PFSK-1 (cell line): ENCODE results near the gene TMEM82.

Source experiments
- FOXP2 ChIP-seq: optimal IDR thresholded peaks from 2 replicates; pipeline ENCODE3; 2011; ENCODE audit warnings: borderline replicate concordance, control low read depth, inconsistent platforms; ENCODE audit not compliant: insufficient read depth; ENCODE audit errors: extremely low read length, extremely low read depth
- POLR2AphosphoS5 ChIP-seq: IDR thresholded peaks from 2 replicates; pipeline ENCODE4 v1.6.1; 2012; ENCODE audit warnings: low read depth, mild to moderate bottlenecking, control low read depth, low read length, moderate library complexity
- SIN3A ChIP-seq: IDR thresholded peaks from 2 replicates; pipeline ENCODE4 v1.6.1; 2012; ENCODE audit warnings: mild to moderate bottlenecking, low read length, moderate library complexity, borderline replicate concordance; ENCODE audit not compliant: insufficient read depth
- TAF1 ChIP-seq: IDR thresholded peaks from 2 replicates; pipeline ENCODE4 v1.6.1; 2012; ENCODE audit warnings: low read length, control low read depth, borderline replicate concordance; ENCODE audit not compliant: insufficient read depth
- TF ChIP-seq, protein P1 (sequence below), 2 experiments: IDR thresholded peaks; 2 replicates each; pipeline versions ENCODE4 v1.6.1 to v1.8.0; 2011 to 2012; ENCODE audit warnings: low read depth in 2 of 2, low read length in 2 of 2, control low read depth in 1 of 2, inconsistent platforms in 1 of 2, mild to moderate bottlenecking in 1 of 2, moderate library complexity in 1 of 2; ENCODE audit not compliant: insufficient read depth in 1 of 2

The TMEM82 gene

GRCh38 chr1:15730936-15731335 is 11.4 kb upstream of the TMEM82 start:
- TF ChIP-seq POLR2AphosphoS5 (no peak), TAF1 (no peak), FOXP2 (no peak), SIN3A (no peak)
- TF ChIP-seq, protein P1, sequence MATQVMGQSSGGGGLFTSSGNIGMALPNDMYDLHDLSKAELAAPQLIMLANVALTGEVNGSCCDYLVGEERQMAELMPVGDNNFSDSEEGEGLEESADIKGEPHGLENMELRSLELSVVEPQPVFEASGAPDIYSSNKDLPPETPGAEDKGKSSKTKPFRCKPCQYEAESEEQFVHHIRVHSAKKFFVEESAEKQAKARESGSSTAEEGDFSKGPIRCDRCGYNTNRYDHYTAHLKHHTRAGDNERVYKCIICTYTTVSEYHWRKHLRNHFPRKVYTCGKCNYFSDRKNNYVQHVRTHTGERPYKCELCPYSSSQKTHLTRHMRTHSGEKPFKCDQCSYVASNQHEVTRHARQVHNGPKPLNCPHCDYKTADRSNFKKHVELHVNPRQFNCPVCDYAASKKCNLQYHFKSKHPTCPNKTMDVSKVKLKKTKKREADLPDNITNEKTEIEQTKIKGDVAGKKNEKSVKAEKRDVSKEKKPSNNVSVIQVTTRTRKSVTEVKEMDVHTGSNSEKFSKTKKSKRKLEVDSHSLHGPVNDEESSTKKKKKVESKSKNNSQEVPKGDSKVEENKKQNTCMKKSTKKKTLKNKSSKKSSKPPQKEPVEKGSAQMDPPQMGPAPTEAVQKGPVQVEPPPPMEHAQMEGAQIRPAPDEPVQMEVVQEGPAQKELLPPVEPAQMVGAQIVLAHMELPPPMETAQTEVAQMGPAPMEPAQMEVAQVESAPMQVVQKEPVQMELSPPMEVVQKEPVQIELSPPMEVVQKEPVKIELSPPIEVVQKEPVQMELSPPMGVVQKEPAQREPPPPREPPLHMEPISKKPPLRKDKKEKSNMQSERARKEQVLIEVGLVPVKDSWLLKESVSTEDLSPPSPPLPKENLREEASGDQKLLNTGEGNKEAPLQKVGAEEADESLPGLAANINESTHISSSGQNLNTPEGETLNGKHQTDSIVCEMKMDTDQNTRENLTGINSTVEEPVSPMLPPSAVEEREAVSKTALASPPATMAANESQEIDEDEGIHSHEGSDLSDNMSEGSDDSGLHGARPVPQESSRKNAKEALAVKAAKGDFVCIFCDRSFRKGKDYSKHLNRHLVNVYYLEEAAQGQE (IDR thresholded peaks at IDR 0.05; ENCODE audit: insufficient read depth in 1 of 2, low read depth in 2 of 2, low read length in 2 of 2) = no peak

DNA sequence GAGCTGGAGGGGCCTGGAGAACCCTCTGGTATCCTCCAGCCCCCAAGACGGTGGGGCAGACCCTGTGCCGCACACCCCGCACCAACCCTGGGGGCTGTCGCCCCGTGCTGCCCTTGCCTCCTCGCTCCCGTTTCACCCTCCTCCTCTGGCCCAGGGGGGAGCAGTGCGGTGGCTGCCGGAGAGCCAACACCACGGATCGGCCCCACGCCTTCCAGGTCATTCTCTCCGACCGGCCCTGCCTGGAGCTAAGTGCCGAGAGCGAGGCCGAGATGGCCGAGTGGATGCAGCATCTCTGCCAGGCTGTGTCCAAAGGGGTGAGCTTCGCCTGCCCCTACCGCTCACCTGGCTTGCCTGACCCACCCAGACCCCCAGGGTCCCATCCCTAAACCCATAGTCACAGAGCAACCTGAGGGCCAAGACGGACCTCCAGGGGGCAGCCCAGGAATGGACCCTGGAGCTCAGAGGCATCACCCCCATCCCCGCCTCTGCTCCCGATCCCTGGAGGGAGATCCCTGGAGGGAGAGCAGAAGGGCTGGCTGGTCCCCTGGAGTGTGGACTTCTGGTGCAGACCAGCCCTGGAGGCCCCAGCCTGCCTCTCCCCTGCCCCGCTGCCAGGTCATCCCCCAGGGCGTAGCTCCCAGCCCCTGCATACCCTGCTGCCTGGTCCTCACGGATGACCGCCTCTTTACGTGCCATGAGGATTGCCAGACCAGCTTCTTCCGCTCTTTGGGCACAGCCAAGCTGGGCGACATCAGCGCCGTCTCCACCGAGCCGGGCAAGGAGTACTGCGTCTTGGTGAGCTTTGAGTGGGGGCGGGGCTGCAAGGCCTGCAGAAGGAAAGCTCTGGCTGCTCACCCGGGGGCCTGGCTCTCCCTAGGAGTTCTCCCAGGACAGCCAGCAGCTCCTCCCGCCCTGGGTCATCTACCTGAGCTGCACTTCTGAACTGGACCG is 10.3 kb upstream of the TMEM82 start:
- TF ChIP-seq SIN3A = no peak
- TF ChIP-seq FOXP2 = no peak
- no peak for TF ChIP-seq POLR2AphosphoS5
- TF ChIP-seq, protein P1 (IDR thresholded peaks at IDR 0.05; ENCODE audit: insufficient read depth in 1 of 2, low read depth in 2 of 2, low read length in 2 of 2) = no peak
- no peak for TF ChIP-seq TAF1

- TF ChIP-seq, protein P1 (IDR thresholded peaks at IDR 0.05; ENCODE audit: insufficient read depth in 1 of 2, low read depth in 2 of 2, low read length in 2 of 2) = no peak
- TF ChIP-seq SIN3A (no peak), TAF1 (no peak), POLR2AphosphoS5 (no peak), FOXP2 (no peak)
Observed at GRCh38 chr1:15732686-15733081, 9.6 kb upstream of the TMEM82 start.

- TF ChIP-seq POLR2AphosphoS5 = no peak
- TF ChIP-seq FOXP2 = no peak
- TF ChIP-seq TAF1 = no peak
- TF ChIP-seq SIN3A = no peak
- TF ChIP-seq, protein P1 (IDR thresholded peaks at IDR 0.05; ENCODE audit: insufficient read depth in 1 of 2, low read depth in 2 of 2, low read length in 2 of 2) = no peak
Observed at GRCh38 chr1:15733218-15733725, 9.0 kb upstream of the TMEM82 start.
